Stimulated activated CD8-positive, alpha-beta memory T cell treated with anti-CD3 and anti-CD28 coated beads, Interleukin-15, amount 100 ng/mL, for 1 hour (primary cell): ENCODE data around the gene TIMM21.

Experiments used
- DNase-seq: peaks from one replicate; pipeline ENCODE4 v3.0.0-alpha.2; 2020; ENCODE audit warnings: low read depth

Gene TIMM21

GRCh38 chr18:74194691-74195090 is 46.4 kb downstream of the TIMM21 start:
- DNase-seq: no peak

GRCh38 chr18:74196220-74197119 is 48.1 kb downstream of the TIMM21 start:
- DNase-seq: peak; percentile 18

GRCh38 chr18:74197705-74198341 is 49.5 kb downstream of the TIMM21 start:
- DNase-seq: no peak

GRCh38 chr18:74198453-74198852 is 50.1 kb downstream of the TIMM21 start:
- no peak for DNase-seq

DNA sequence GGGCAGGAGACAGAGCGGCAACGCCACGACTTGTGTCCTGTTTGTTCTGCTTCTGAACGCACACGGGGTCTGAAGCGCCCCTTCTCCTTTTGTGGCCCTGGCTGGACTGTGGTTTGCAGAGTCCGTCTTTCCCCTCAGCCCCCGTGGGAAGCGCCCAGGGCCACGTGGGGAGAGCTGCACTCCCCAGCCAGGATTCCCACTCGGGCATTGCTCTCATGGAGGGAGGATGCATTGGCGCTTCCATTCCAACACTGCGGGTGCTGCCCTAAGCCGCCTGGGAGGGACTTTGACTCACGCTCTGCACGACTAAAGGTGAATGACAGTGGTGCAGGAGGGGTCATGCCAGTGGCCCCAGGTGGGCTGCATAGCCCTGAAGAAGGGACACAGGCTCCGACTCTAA is 52.5 kb downstream of the TIMM21 start:
- DNase-seq: no peak

GRCh38 chr18:74203811-74204210 is 55.5 kb downstream of the TIMM21 start:
- DNase-seq: no peak

DNA sequence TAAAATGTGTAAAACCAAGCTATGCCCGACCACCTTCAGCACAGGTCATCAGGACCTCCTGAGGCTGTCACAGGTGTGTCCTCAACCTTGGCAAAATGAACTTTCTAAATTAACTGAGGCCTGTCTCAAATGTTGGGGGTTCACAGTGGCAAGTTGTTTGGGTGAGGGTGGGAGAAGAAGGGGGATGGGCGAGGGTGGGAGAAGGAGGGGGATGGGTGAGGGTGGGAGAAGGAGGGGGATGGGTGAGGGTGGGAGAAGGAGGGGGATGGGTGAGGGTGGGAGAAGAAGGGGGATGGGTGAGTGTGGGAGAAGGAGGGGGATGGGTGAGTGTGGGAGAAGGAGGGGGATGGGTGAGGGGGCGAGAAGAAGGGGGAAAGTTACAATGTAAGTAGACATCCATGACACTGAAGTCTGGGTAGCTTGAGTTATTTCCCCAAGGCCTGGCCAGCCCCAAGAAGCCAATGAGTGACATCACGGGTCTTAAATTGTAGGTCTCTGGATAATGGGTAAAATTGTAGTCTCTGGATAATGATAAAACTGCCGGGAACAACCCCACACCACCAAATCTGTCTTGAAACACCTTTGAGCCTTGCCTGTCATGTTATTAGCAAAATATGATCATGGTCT is 56.3 kb downstream of the TIMM21 start:
- DNase-seq: no peak
